ENCODE results near the gene ZNF580.

GRCh38 chr19:55611983-55612645 is 28.7 kb upstream of the ZNF580 start:
- TF ChIP-seq POLR2A (IDR thresholded peaks at IDR 0.05; ENCODE audit: low read length) = no peak
- TF ChIP-seq GATA1 (IDR thresholded peaks at IDR 0.05; ENCODE audit: low read depth, low read length) = no peak
